Spinal cord (tissue), 10 donors: ENCODE data around the gene COL21A1. TPM values are rescaled to one million over a fixed set of nuclear protein-coding genes. Genes with fewer than 3 reads are reported as not detected.

ENCODE experiments used
- DNase-seq, 6 donors: peaks; one replicate each; pipeline versions ENCODE4 v3.0.0 to v3.0.0-alpha.2; 2013 to 2015; ENCODE audit warnings: low spot score in 6 of 6, low read depth in 4 of 6
- H3K27ac ChIP-seq: one replicate; pipeline ENCODE4 v1.5.1; 2013; ENCODE audit warnings: low read depth, low read length, control low read depth
- H3K27me3 ChIP-seq: one replicate; pipeline ENCODE4 v1.6.1; 2013; ENCODE audit warnings: low read length; ENCODE audit not compliant: control insufficient read depth, insufficient read depth
- H3K36me3 ChIP-seq: one replicate; pipeline ENCODE4 v1.6.1; 2013; ENCODE audit warnings: low read length; ENCODE audit not compliant: control insufficient read depth, insufficient read depth
- H3K4me1 ChIP-seq: one replicate; pipeline ENCODE4 v1.6.1; 2013; ENCODE audit warnings: low read length; ENCODE audit not compliant: control insufficient read depth, insufficient read depth
- H3K4me3 ChIP-seq: one replicate; pipeline ENCODE4 v1.5.1; 2013; ENCODE audit warnings: low read depth, low read length, control low read depth
- H3K9me3 ChIP-seq: one replicate; pipeline ENCODE4 v1.6.1; 2013; ENCODE audit warnings: low read length; ENCODE audit not compliant: control insufficient read depth, insufficient read depth
- WGBS: methylation state at CpG from one replicate; pipeline ENCODE4 v1.1.5; 2013; ENCODE audit warnings: missing lambda C conversion rate; ENCODE audit not compliant: insufficient coverage; 5-methylcytosine and 5-hydroxymethylcytosine counted together
- polyA plus RNA-seq, 2 donors: library from polyadenylated mRNA; unstranded; fragments of 120-200 nt; gene quantifications; one replicate each; pipeline ENCODE4 v1.2.1, GENCODE V29; 2013; ENCODE audit not compliant: insufficient read length in 2 of 2
- total RNA-seq, 2 donors: library from RNA; depleted of rRNA in 1 of 2; stranded (reverse); fragments of 120-200 nt in 1 of 2; fragments of >200 nt in 1 of 2; gene quantifications; one replicate each; pipeline versions ENCODE4 v1.2.3 to v1.2.4, GENCODE V29; 2013 to 2014
- donor health status: healthy.

The COL21A1 gene
- total and polyA plus RNA-seq, 4 donors, result 9.0 to 51.7 (median 26.2) TPM

DNA sequence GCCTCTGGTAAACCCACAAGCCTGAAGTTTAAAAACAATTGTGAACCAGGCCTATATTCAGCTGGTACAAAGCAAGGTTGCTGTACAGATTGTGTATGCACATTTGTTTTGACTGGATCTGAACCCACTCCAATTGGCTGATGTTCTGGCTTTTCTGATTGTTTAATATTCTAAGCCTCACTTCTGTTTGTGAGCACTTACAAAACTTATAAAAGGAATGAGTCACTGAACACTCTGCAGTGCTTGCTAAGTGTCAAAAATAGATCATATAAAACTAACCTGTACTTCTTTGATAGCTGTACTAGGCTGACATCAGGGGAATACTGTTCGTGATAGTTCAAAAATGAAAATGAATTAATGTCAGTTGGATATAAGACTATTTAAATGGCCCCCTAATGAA lies 12.1 kb downstream of the COL21A1 start:
- no CpG with 5 or more reads among the region's 1 CpG for WGBS
- Histone ChIP-seq H3K4me1 (no peaks in the 10 kb centered on the region), H3K27ac (no peak overlapping the region)

DNA sequence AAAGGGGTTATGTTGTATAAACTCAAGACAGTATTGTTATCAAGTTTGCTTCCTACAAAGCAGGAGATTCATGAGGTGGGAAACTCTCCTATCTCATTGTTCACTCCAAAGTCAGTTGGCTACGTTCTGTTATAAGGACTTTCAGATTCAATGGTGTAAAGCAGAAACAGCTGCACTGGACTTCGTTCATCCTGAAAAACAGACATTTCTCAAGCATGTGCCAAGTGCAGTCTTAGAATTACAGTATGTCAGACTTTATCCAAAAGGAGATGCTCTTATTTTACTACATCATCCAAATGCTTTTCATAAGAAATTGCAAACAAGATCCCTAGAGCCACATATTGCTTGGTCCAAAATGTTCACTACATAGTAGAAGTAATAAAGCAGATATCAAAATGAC lies 14.9 kb downstream of the COL21A1 start:
- no peak for DNase-seq
- H3K4me3 ChIP-seq, result no peak overlapping the region
- H3K4me1 ChIP-seq, result no peaks in the 10 kb centered on the region
- H3K9me3 ChIP-seq, result no peaks in the 10 kb centered on the region
- WGBS, result no CpG with 5 or more reads among the region's 2 CpGs
- H3K36me3 ChIP-seq, result no peaks in the 10 kb centered on the region
- no peaks in the 10 kb centered on the region for H3K27me3 ChIP-seq
- H3K27ac ChIP-seq, result no peak overlapping the region

More for the DNA sequence above, 12.1 kb downstream of the COL21A1 start:
- Histone ChIP-seq H3K36me3 (no peaks in the 10 kb centered on the region), H3K9me3 (no peaks in the 10 kb centered on the region), H3K27me3 (no peaks in the 10 kb centered on the region), H3K4me3 (no peak overlapping the region)
- DNase-seq, result no peak

DNA sequence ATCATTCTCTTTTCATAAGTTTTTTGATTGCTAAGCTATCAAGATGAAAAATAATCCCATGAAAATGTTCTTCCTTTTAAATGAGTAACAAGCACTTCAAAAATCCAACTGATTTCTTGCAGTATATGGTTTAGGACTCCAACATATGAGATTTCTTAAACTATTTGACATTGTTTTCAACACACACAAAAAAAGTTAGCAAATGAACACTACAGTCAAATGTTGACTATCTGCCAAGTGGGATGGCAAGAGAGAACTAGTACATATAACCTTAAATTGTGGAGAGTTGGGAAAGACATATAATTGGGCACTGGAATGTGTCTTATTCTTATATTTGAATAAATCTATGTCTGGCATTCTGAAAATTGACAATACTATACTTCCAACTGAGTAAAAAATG lies 15.6 kb downstream of the COL21A1 start:
- H3K4me3 ChIP-seq, result no peak overlapping the region
- no peaks in the 10 kb centered on the region for H3K27me3 ChIP-seq
- no peaks in the 10 kb centered on the region for H3K36me3 ChIP-seq
- no peaks in the 10 kb centered on the region for H3K9me3 ChIP-seq
- no peak for DNase-seq
- no peaks in the 10 kb centered on the region for H3K4me1 ChIP-seq
- H3K27ac ChIP-seq, result no peak overlapping the region

DNA sequence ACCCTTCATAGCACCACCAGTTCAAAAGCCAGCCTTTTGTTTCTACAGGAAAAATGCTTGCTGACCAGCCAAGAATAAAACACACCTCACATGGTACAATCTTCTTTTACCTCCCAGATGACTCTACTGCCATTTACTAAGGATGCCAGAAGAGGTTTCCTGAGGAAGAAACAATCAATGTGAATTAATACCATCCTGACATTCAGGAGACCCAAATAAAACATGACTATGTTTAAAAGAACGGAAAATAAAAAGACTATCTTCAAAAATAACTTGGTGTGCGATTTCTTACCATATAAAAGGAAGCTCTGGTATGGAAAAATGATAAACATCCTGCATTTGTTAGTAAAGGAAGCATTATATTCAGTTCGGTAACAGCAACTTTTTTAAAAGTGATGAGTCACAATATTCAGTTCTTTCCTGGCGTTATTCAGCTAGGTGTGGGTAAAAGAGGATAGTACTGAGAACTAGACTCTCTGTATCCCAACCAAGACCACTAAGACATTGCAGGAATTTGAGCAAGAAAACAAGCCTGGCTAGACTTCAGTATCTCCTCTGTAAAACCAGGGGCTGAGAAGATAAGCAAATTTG lies 16.3 kb downstream of the COL21A1 start:
- Histone ChIP-seq H3K4me1 (no peaks in the 10 kb centered on the region), H3K27me3 (no peaks in the 10 kb centered on the region), H3K4me3 (no peak overlapping the region), H3K27ac (no peak overlapping the region), H3K9me3 (no peaks in the 10 kb centered on the region), H3K36me3 (no peaks in the 10 kb centered on the region)
- DNase-seq, result no peak
- WGBS, result no CpG with 5 or more reads among the region's 4 CpGs

DNA sequence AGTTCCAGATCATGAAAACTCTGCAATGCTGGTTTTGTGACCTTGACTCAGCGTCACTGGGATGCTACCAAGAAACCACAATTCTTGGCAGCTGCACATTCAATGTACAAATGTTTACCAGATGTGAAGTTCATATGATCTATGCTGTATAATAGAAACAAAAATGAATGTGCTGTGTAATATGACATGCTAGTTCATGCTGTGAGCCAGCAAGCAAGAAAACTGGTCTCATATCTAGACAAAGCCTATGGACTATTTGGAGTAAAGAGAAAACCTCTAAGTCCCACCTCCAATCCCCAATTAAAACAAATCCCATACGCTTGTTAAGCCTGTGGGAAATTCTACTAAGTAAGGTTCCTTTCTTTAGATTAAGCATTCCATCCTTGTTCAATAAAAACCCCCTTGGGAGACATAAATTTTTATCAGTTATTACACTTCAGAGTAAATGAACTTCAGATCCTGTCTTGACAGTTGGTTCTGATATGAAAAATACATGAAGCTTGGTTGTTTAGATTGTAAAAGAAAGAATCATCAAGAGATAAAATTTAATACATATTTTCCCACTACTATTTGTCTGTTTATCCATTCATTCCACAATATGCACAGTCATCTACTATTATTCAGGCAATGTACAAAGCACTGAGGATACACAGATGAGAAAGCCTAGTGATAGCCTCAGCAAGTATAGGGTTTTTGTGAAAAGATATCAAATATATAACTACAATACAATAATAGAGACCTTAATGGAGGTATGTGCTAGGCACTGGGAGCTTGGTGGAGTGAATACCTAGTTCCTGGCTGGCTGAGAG lies 20.1 kb downstream of the COL21A1 start:
- Histone ChIP-seq H3K9me3 (no peaks in the 10 kb centered on the region), H3K27me3 (no peaks in the 10 kb centered on the region), H3K27ac (no peak overlapping the region), H3K4me1 (no peaks in the 10 kb centered on the region), H3K4me3 (no peak overlapping the region), H3K36me3 (no peaks in the 10 kb centered on the region)
- no CpG with 5 or more reads among the region's 2 CpGs for WGBS
- DNase-seq, result no peak

DNA sequence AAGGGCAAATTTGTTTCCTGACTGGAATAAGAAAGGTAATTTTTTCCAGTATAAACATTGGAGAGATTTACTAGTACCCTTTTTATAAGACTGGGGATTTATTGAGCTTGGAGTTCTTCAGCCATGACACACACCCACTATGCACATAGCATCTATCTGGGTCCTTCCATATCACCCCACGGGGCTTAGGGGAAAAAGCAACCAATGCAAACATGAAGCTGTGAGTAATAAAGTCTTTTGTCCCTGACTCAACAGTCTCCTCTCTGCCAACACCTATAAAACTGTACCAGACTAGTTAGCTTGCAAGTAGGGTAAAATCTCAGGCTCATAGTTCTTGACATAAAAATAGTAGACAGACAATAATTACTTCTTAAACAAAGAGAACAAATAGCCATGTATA lies 23.4 kb downstream of the COL21A1 start:
- Histone ChIP-seq H3K36me3 (no peaks in the 10 kb centered on the region), H3K4me1 (no peaks in the 10 kb centered on the region), H3K27ac (no peak overlapping the region), H3K27me3 (no peaks in the 10 kb centered on the region), H3K9me3 (no peaks in the 10 kb centered on the region), H3K4me3 (no peak overlapping the region)
- WGBS, result no CpG with 5 or more reads among the region's 1 CpG
- DNase-seq, result no peak

DNA sequence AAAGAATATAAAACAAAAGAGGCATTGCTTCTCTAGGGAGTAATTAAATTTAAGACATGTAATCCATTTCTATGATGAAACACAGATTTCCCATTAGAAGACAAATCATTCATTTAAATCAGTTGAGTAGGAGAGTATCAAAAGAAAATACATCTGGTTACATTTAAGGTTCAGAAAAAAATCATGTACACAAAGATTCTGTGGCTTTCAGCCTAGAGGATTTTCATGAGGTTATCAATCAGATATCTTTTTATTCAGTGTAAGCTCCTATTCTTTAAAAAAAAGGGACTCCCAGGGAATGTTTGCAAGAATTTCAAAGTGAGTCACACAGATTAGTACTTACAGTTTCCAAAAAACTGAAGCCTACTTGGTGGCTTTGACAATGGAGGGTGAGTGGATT lies 24.9 kb downstream of the COL21A1 start:
- Histone ChIP-seq H3K27ac (no peak overlapping the region), H3K36me3 (no peaks in the 10 kb centered on the region), H3K9me3 (no peaks in the 10 kb centered on the region), H3K27me3 (no peaks in the 10 kb centered on the region), H3K4me3 (no peak overlapping the region), H3K4me1 (no peaks in the 10 kb centered on the region)
- DNase-seq, result no peak

DNA sequence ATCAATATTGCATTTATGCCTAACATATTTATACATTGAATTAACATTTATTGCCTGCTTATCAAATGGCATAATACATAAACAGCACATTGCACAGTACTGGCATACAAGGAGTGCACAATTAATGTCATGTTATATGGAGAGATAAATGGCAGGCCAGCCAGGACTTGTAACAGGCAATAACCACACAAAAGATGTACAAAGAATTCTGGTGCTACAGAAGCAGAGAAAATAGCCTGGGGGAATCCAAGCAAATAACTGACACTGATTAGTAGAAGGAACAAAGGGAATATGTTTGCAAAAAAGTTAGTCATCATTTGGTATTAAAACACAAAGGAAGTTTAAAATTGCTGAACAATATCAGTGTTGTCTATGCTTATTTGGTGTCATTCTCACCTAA lies 27.3 kb downstream of the COL21A1 start:
- Histone ChIP-seq H3K27ac (no peak overlapping the region), H3K9me3 (no peaks in the 10 kb centered on the region), H3K4me1 (no peaks in the 10 kb centered on the region), H3K36me3 (no peaks in the 10 kb centered on the region), H3K4me3 (no peak overlapping the region), H3K27me3 (no peaks in the 10 kb centered on the region)
- no peak for DNase-seq

DNA sequence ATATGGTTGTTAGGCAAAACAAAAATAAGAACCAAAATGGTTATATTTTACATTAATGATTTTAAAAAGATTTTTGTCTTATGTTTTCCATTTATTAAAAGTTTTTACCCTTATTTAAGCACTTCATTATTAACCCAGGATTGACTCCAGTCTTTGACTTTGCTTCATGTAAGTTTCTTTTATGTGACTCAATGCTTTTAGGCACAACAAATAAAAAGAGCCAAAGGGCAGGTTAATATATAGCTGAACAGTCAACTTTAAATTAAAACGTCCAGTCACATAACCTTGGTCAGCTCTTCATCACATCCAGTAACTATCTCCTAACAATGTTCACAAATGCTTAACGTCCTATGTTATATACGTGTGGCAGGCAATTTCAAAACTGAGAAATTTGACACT lies 32.7 kb downstream of the COL21A1 start:
- no peak for DNase-seq
- H3K36me3 ChIP-seq, result no peaks in the 10 kb centered on the region
- no peak overlapping the region for H3K27ac ChIP-seq
- H3K27me3 ChIP-seq, result no peaks in the 10 kb centered on the region
- no peaks in the 10 kb centered on the region for H3K4me1 ChIP-seq
- no peaks in the 10 kb centered on the region for H3K9me3 ChIP-seq
- H3K4me3 ChIP-seq, result no peak overlapping the region
- WGBS, result 67% methylated on average over 1 of the region's 3 CpGs

DNA sequence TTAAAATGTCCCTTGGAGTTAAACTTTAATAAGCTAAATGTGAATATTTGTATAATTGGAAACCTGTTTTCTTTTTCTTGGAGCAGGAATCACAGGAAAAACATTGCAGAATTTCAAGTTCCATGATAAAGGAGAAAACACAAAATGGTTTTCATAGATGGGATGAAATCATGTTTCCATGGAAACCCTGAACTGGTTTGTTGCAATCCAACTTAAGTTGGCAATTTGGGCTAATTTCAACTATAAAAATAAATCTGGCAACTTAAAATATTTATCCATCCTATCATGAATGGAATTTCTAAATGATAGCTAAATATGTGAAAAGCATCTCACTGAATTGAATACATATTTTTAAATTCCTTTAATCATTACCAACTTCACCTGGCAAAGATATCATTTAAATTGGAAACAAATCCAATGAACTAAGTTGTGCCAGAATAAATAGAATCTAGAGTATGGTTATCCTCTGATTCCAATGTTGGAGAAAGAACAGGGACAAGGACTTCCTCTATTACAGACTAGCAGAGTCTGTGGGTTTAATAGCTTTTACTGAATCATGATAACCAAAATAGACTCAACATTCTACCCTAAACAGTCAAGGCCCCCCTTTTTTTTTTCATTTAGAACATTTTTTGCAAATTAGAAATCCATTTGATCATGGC lies 33.2 kb downstream of the COL21A1 start:
- no peaks in the 10 kb centered on the region for H3K36me3 ChIP-seq
- H3K4me1 ChIP-seq, result no peaks in the 10 kb centered on the region
- no peak overlapping the region for H3K27ac ChIP-seq
- no peaks in the 10 kb centered on the region for H3K9me3 ChIP-seq
- DNase-seq, result peak in 2 of 6 donors; percentile 19 to 43
- no peak overlapping the region for H3K4me3 ChIP-seq
- no peaks in the 10 kb centered on the region for H3K27me3 ChIP-seq
